ENCODE data around the gene CELA1.

- TF ChIP-seq AR (CRISPR knock-in tag; IDR thresholded peaks at IDR 0.05) (no peak), TP53 (CRISPR knock-in tag; IDR thresholded peaks at IDR 0.05) (no peak), ZNF232 (CRISPR knock-in tag; IDR thresholded peaks at IDR 0.05) (no peak), ESRRA (CRISPR knock-in tag; IDR thresholded peaks at IDR 0.05; ENCODE audit: borderline replicate concordance) (no peak), SMAD4 (CRISPR knock-in tag; IDR thresholded peaks at IDR 0.05) (no peak), FOXP4 (CRISPR knock-in tag; IDR thresholded peaks at IDR 0.05) (no peak), MYBL2 (CRISPR knock-in tag; IDR thresholded peaks at IDR 0.05) (no peak)
- TF ChIP-seq, protein P1, sequence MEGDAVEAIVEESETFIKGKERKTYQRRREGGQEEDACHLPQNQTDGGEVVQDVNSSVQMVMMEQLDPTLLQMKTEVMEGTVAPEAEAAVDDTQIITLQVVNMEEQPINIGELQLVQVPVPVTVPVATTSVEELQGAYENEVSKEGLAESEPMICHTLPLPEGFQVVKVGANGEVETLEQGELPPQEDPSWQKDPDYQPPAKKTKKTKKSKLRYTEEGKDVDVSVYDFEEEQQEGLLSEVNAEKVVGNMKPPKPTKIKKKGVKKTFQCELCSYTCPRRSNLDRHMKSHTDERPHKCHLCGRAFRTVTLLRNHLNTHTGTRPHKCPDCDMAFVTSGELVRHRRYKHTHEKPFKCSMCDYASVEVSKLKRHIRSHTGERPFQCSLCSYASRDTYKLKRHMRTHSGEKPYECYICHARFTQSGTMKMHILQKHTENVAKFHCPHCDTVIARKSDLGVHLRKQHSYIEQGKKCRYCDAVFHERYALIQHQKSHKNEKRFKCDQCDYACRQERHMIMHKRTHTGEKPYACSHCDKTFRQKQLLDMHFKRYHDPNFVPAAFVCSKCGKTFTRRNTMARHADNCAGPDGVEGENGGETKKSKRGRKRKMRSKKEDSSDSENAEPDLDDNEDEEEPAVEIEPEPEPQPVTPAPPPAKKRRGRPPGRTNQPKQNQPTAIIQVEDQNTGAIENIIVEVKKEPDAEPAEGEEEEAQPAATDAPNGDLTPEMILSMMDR (IDR thresholded peaks at IDR 0.05), result no peak
Measured at GRCh38 chr12:51374361-51374760, 27.9 kb upstream of the CELA1 start.
